GM23248 (cell line): ENCODE measurements around the gene INPP4A.

Experiments used
- EZH2 ChIP-seq: fragments of 200-600 bp; sonication (generic); IDR thresholded peaks from 2 replicates; pipeline ENCODE4 v1.6.1; 2018; ENCODE audit warnings: antibody characterized with exemption, mild to moderate bottlenecking; ENCODE audit not compliant: insufficient read depth, poor library complexity, severe bottlenecking
- EZH2phosphoT487 ChIP-seq: fragments of 200-600 bp; sonication (generic); IDR thresholded peaks from 2 replicates; pipeline ENCODE4 v1.6.1; 2018; ENCODE audit warnings: antibody characterized with exemption, moderate library complexity, mild to moderate bottlenecking, low read depth; ENCODE audit not compliant: insufficient read depth

- TF ChIP-seq EZH2phosphoT487 (no peak), EZH2 (no peak)
These were observed 95.9 kb downstream of the INPP4A start for GRCh38 chr2:98540536-98540935.
